IPS-15b (cell line): ENCODE measurements around the gene ATRN.

Experiments used
- H3K27me3 ChIP-seq: one replicate; pipeline ENCODE4 v1.6.1; 2013; ENCODE audit warnings: low read length; ENCODE audit not compliant: control insufficient read depth, insufficient read depth
- H3K36me3 ChIP-seq: one replicate; pipeline ENCODE4 v1.6.1; 2013; ENCODE audit warnings: low read length; ENCODE audit not compliant: control insufficient read depth, insufficient read depth
- H3K4me1 ChIP-seq: one replicate; pipeline ENCODE4 v1.6.1; 2013; ENCODE audit warnings: mild to moderate bottlenecking, low read length; ENCODE audit not compliant: control insufficient read depth, insufficient read depth
- H3K4me3 ChIP-seq: one replicate; pipeline ENCODE4 v1.5.1; 2013; ENCODE audit warnings: low read depth, low read length
- H3K9ac ChIP-seq: one replicate; pipeline ENCODE4 v1.6.1; 2013; ENCODE audit warnings: low read depth, mild to moderate bottlenecking, low read length
- H3K9me3 ChIP-seq: one replicate; pipeline ENCODE4 v1.6.1; 2013; ENCODE audit warnings: mild to moderate bottlenecking, low read length; ENCODE audit not compliant: control insufficient read depth, insufficient read depth

Gene ATRN

GRCh38 chr20:3645309-3646066 is 174.7 kb downstream of the ATRN start:
- no peaks in the 10 kb centered on the region for H3K27me3 ChIP-seq
- no peaks in the 10 kb centered on the region for H3K4me1 ChIP-seq
- H3K9ac ChIP-seq: no peak overlapping the region
- H3K9me3 ChIP-seq: no peaks in the 10 kb centered on the region
- no peak overlapping the region for H3K4me3 ChIP-seq
- H3K36me3 ChIP-seq: no peaks in the 10 kb centered on the region

- Histone ChIP-seq H3K9ac (no peak overlapping the region), H3K9me3 (no peaks in the 10 kb centered on the region), H3K36me3 (no peaks in the 10 kb centered on the region), H3K4me3 (no peak overlapping the region), H3K4me1 (no peaks in the 10 kb centered on the region), H3K27me3 (no peaks in the 10 kb centered on the region)
Measured at GRCh38 chr20:3646067-3646440, 175.2 kb downstream of the ATRN start.

GRCh38 chr20:3646651-3647050 is 175.8 kb downstream of the ATRN start:
- Histone ChIP-seq H3K9ac (no peak overlapping the region), H3K36me3 (no peaks in the 10 kb centered on the region), H3K4me1 (no peaks in the 10 kb centered on the region), H3K9me3 (no peaks in the 10 kb centered on the region), H3K4me3 (no peak overlapping the region), H3K27me3 (no peaks in the 10 kb centered on the region)

GRCh38 chr20:3647473-3647872 is 176.7 kb downstream of the ATRN start:
- no peak overlapping the region for H3K9ac ChIP-seq
- H3K36me3 ChIP-seq: no peaks in the 10 kb centered on the region
- H3K4me3 ChIP-seq: no peak overlapping the region
- H3K4me1 ChIP-seq: no peaks in the 10 kb centered on the region
- no peaks in the 10 kb centered on the region for H3K27me3 ChIP-seq
- H3K9me3 ChIP-seq: no peaks in the 10 kb centered on the region

GRCh38 chr20:3648951-3649350 is 178.1 kb downstream of the ATRN start:
- Histone ChIP-seq H3K27me3 (no peaks in the 10 kb centered on the region), H3K9me3 (no peaks in the 10 kb centered on the region), H3K9ac (no peak overlapping the region), H3K4me1 (no peaks in the 10 kb centered on the region), H3K4me3 (no peak overlapping the region), H3K36me3 (no peaks in the 10 kb centered on the region)

GRCh38 chr20:3651204-3651962 is 180.6 kb downstream of the ATRN start:
- Histone ChIP-seq H3K36me3 (no peaks in the 10 kb centered on the region), H3K9ac (no peak overlapping the region), H3K27me3 (no peaks in the 10 kb centered on the region), H3K4me3 (no peak overlapping the region), H3K4me1 (no peaks in the 10 kb centered on the region), H3K9me3 (no peaks in the 10 kb centered on the region)

- Histone ChIP-seq H3K9me3 (no peaks in the 10 kb centered on the region), H3K36me3 (no peaks in the 10 kb centered on the region), H3K4me3 (no peak overlapping the region), H3K9ac (no peak overlapping the region), H3K4me1 (no peaks in the 10 kb centered on the region), H3K27me3 (no peaks in the 10 kb centered on the region)
Measured at GRCh38 chr20:3652221-3652620, 181.4 kb downstream of the ATRN start.

- Histone ChIP-seq H3K36me3 (no peaks in the 10 kb centered on the region), H3K4me3 (no peak overlapping the region), H3K4me1 (no peaks in the 10 kb centered on the region), H3K9me3 (no peaks in the 10 kb centered on the region), H3K27me3 (no peaks in the 10 kb centered on the region), H3K9ac (no peak overlapping the region)
Measured at GRCh38 chr20:3652676-3653596, 182.1 kb downstream of the ATRN start.

GRCh38 chr20:3653921-3654320 is 183.1 kb downstream of the ATRN start:
- no peak overlapping the region for H3K4me3 ChIP-seq
- H3K27me3 ChIP-seq: peaks cover 5% of the 10 kb centered on the region
- no peaks in the 10 kb centered on the region for H3K9me3 ChIP-seq
- H3K4me1 ChIP-seq: no peaks in the 10 kb centered on the region
- H3K36me3 ChIP-seq: no peaks in the 10 kb centered on the region
- no peak overlapping the region for H3K9ac ChIP-seq

GRCh38 chr20:3654326-3655130 is 183.7 kb downstream of the ATRN start:
- H3K36me3 ChIP-seq: no peaks in the 10 kb centered on the region
- peaks cover 11% of the 10 kb centered on the region for H3K27me3 ChIP-seq
- H3K4me3 ChIP-seq: no peak overlapping the region
- no peaks in the 10 kb centered on the region for H3K4me1 ChIP-seq
- H3K9ac ChIP-seq: no peak overlapping the region
- H3K9me3 ChIP-seq: no peaks in the 10 kb centered on the region

GRCh38 chr20:3655131-3655405 is 184.2 kb downstream of the ATRN start:
- Histone ChIP-seq H3K9ac (no peak overlapping the region), H3K36me3 (no peaks in the 10 kb centered on the region), H3K4me1 (no peaks in the 10 kb centered on the region), H3K4me3 (no peak overlapping the region), H3K9me3 (no peaks in the 10 kb centered on the region), H3K27me3 (peaks cover 17% of the 10 kb centered on the region)
